Heart right ventricle (tissue), 16 donors: ENCODE results near the gene RAB31. TPM values are rescaled to one million over a fixed set of nuclear protein-coding genes. Genes with fewer than 3 reads are reported as not detected.

ENCODE experiments used
- ATAC-seq, 8 donors: fragments of 200-7000 bp; cut with Tn5 transposase; one replicate each; pipeline ENCODE4 v1.9.1; 2020; ENCODE audit warnings: mild to moderate bottlenecking in 8 of 8, moderate library complexity in 8 of 8, moderate number of reproducible peaks in 1 of 8
- DNase-seq, 2 donors: peaks; one replicate each; pipeline ENCODE4 v3.0.0-alpha.2; 2020
- H3K27ac ChIP-seq, 10 donors: fragments of 200-600 bp; sonication (generic) in 2 of 10; one replicate each; pipeline versions ENCODE4 v1.5.0 to v1.8.0; 2020 to 2022; ENCODE audit warnings: mild to moderate bottlenecking in 3 of 10
- H3K27me3 ChIP-seq, 7 donors: fragments of 200-600 bp; one replicate each; pipeline ENCODE4 v1.8.0; 2021 to 2022; ENCODE audit warnings: mild to moderate bottlenecking in 2 of 7
- H3K36me3 ChIP-seq, 9 donors: fragments of 200-600 bp; sonication (generic) in 1 of 9; one replicate each; pipeline versions ENCODE4 v1.5.0 to v1.8.0; 2020 to 2022; ENCODE audit warnings: mild to moderate bottlenecking in 2 of 9
- H3K4me1 ChIP-seq, 9 donors: fragments of 200-600 bp; sonication (generic) in 1 of 9; one replicate each; pipeline versions ENCODE4 v1.5.0 to v1.8.0; 2020 to 2022; ENCODE audit warnings: mild to moderate bottlenecking in 4 of 9
- H3K4me3 ChIP-seq, 10 donors: fragments of 200-600 bp; sonication (generic) in 2 of 10; one replicate each; pipeline versions ENCODE4 v1.5.0 to v1.8.0; 2020 to 2022; ENCODE audit warnings: mild to moderate bottlenecking in 7 of 10, moderate library complexity in 2 of 10
- H3K9me3 ChIP-seq, 11 donors: fragments of 200-600 bp in 10 of 11; sonication (generic) in 2 of 11; one replicate each; pipeline versions ENCODE4 v1.5.0 to v1.8.0; 2013 to 2022; ENCODE audit warnings: mild to moderate bottlenecking in 2 of 11, control low read depth in 1 of 11, moderate library complexity in 1 of 11
- WGBS, 2 donors: extraction: QIAGEN DNeasy Blood & Tissue Kit; methylation state at CpG; one replicate each; pipeline ENCODE4 v1.1.7; 2013; ENCODE audit warnings: inconsistent platforms in 1 of 2; 5-methylcytosine and 5-hydroxymethylcytosine counted together
- intact Hi-C, 10 donors: fragments of 100-400 bp; cut with DNase I; formaldehyde crosslinking; loops; one replicate each; pipeline versions ENCODE4 v1.11.1 to v1.14.2; 2022
- polyA plus RNA-seq, 2 donors: library from polyadenylated mRNA; stranded (reverse); fragments of 200-250 nt; gene quantifications; one replicate each; pipeline ENCODE4 v1.2.3, GENCODE V29; 2013
- total RNA-seq, 10 donors: library from RNA; stranded (reverse); fragmentation: NEBNext Ultra II Directional in 3 of 10; extraction: Animal tissue kit (Norgen Biotek cat#: 25700) in 3 of 10; gene quantifications; one replicate each; pipeline versions ENCODE4 v1.2.1 to v1.2.4, GENCODE V29; 2021 to 2023
- TF ChIP-seq, protein P1 (sequence below), 9 donors: fragments of 200-600 bp; sonication (generic) in 2 of 9; IDR thresholded peaks; one replicate each; pipeline versions ENCODE4 v1.5.0 to v1.8.0; 2021 to 2022; ENCODE audit warnings: antibody characterized with exemption in 9 of 9, mild to moderate bottlenecking in 5 of 9, moderate library complexity in 1 of 9
- donor health status: Arrhythmogenic right ventricular cardiomyopathy.
- donor health status: ischemic (EF 13 %, LVEDD 7.1; RV severe dilation, severe dysfunction).
- donor health status: healthy with polysubstance abuse.
- donor health status: DM: no; HTN: yes; CAD: no.
- donor health status: DM: no; HTN: no; CAD: no.
- donor health status: ischemic (EF 25% LVEDD 6.9; RV normal size, moderate dysfunction).
- donor health status: ischemic (EF 25% LVEDD 5.7; RV mildly dilated, moderate dysfunction).
- donor health status: healthy.
- donor health status: DM: yes; HTN: yes; CAD: no.
- donor health status: Ischemic cardiomyopathy.
- donor health status: ischemic (EF 35%, LVEDD 5.7; RV mildly dilated, moderate dysfunction).
- donor health status: nonischemic (EF 11% LVEDD 7.7; RV severe dilation, severe dysfunction).
- donor health status: DM: yes; HTN: yes; CAD: no.
- donor health status: PGD.
- donor health status: ischemic (EF 29% LVEDD 5.4; RV normal size, mild dysfunction).
- donor health status: nonischemic (EF 23%, LVEDD 6.1; RV moderate dilation, normal function).

The RAB31 gene
- total and polyA plus RNA-seq, 12 donors, result 4.5 to 47.8 (median 16.6) TPM

DNA sequence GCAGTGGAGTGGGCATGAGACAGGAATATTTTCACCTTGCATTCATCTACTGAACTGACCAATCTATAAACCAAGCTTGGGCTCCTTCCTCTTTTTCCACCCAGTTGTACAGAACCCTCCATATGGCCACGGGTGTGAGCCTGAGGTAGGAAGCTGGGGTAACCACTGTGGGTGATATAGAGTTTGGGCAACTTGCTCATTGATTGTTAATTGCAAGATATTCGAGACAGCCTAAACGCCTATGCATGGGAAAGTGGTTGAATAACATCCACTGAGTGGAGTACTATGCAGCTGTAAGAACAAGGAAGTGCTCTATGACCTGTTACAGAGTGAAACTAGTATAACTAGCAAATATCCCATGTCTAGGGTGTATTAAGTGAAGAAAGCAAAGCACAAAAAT, 198.4 kb downstream of the RAB31 start:
- Histone ChIP-seq H3K27me3 (peaks cover 0 to 8% (median 0%) of the 10 kb centered on the region in 7 donors), H3K9me3 (no peaks in the 10 kb centered on the region), H3K4me1 (peaks cover 0 to 23% (median 0%) of the 10 kb centered on the region in 9 donors), H3K27ac (no peak overlapping the region), H3K36me3 (no peaks in the 10 kb centered on the region), H3K4me3 (no peak overlapping the region)
- no peak for ATAC-seq
- TF ChIP-seq, protein P1, sequence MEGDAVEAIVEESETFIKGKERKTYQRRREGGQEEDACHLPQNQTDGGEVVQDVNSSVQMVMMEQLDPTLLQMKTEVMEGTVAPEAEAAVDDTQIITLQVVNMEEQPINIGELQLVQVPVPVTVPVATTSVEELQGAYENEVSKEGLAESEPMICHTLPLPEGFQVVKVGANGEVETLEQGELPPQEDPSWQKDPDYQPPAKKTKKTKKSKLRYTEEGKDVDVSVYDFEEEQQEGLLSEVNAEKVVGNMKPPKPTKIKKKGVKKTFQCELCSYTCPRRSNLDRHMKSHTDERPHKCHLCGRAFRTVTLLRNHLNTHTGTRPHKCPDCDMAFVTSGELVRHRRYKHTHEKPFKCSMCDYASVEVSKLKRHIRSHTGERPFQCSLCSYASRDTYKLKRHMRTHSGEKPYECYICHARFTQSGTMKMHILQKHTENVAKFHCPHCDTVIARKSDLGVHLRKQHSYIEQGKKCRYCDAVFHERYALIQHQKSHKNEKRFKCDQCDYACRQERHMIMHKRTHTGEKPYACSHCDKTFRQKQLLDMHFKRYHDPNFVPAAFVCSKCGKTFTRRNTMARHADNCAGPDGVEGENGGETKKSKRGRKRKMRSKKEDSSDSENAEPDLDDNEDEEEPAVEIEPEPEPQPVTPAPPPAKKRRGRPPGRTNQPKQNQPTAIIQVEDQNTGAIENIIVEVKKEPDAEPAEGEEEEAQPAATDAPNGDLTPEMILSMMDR (IDR thresholded peaks at IDR 0.05), result no peak
- 84 to 94% methylated on average over 3 of the region's 3 CpGs for WGBS, 2 donors
- intact Hi-C loops, result no loop called here
- no peak for DNase-seq

- TF ChIP-seq, protein P1 (IDR thresholded peaks at IDR 0.05), result no peak
- no peak for DNase-seq
- ATAC-seq, result no peak
- no peak overlapping the region for H3K4me3 ChIP-seq
- no peaks in the 10 kb centered on the region for H3K9me3 ChIP-seq
- intact Hi-C loops, result no loop called here
- no peaks in the 10 kb centered on the region for H3K36me3 ChIP-seq
- H3K27me3 ChIP-seq, result peaks cover 0 to 8% (median 0%) of the 10 kb centered on the region in 7 donors
- H3K4me1 ChIP-seq, result peaks cover 0 to 27% (median 0%) of the 10 kb centered on the region in 9 donors
- 93 to 95% methylated on average over 4 of the region's 4 CpGs for WGBS, 2 donors
- no peak overlapping the region for H3K27ac ChIP-seq
These were observed 199.8 kb downstream of the RAB31 start for GRCh38 chr18:9907867-9908266.

- no peak for DNase-seq
- Histone ChIP-seq H3K4me1 (peaks cover 0 to 31% (median 0%) of the 10 kb centered on the region in 9 donors), H3K27me3 (peaks cover 0 to 8% (median 0%) of the 10 kb centered on the region in 7 donors), H3K36me3 (no peaks in the 10 kb centered on the region), H3K27ac (peak overlapping the region in 1 of 10 donors; percentile 44), H3K9me3 (no peaks in the 10 kb centered on the region), H3K4me3 (no peak overlapping the region)
- TF ChIP-seq, protein P1 (IDR thresholded peaks at IDR 0.05), result no peak
- intact Hi-C loops, result loop anchor here in 4 of 10 donors (5.0 to 10.0 kb wide), 5 partner anchors 65 to 295 kb away; partner anchors contain the start of genes PPP4R1 (in 2 of the 4) and RAB31 (in 1 of the 4)
- no peak for ATAC-seq
These were observed 202.0 kb downstream of the RAB31 start for GRCh38 chr18:9910071-9910470.

DNA sequence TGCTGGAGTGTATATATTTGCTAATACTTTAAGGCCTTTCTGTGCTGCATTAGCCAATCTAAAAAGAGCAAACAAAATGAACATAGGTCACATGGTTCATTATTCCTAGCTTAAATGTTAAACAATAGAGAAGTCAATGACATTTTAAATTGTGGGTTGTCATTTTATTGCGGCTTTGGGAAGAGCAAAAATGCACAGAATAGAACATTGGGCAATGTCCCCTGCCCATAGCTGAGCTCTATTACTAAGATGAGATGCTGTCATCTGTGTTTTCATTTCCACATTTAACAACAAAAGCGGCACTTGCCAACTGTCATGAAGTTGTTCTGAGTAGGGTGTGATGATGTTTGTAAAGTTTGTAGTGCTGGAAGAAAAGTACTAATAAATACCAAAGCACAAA, 202.6 kb downstream of the RAB31 start:
- DNase-seq (no peak), ATAC-seq (no peak)
- TF ChIP-seq, protein P1 (IDR thresholded peaks at IDR 0.05), result no peak
- H3K27ac ChIP-seq, result peak overlapping the region in 1 of 10 donors; percentile 44
- no peaks in the 10 kb centered on the region for H3K9me3 ChIP-seq
- peaks cover 0 to 36% (median 4%) of the 10 kb centered on the region in 9 donors for H3K4me1 ChIP-seq
- no peaks in the 10 kb centered on the region for H3K36me3 ChIP-seq
- H3K4me3 ChIP-seq, result no peak overlapping the region
- peaks cover 0 to 8% (median 0%) of the 10 kb centered on the region in 7 donors for H3K27me3 ChIP-seq
- WGBS, 2 donors, result 90 to 94% methylated on average over 2 of the region's 2 CpGs
- intact Hi-C loops, result loop anchor here in 4 of 10 donors (5.0 to 10.0 kb wide), 5 partner anchors 66 to 296 kb away; partner anchors contain the start of genes PPP4R1 (in 2 of the 4) and RAB31 (in 1 of the 4)
